PC-9 (cell line): ENCODE measurements around the gene RBBP9. TPM values are rescaled to one million over a fixed set of nuclear protein-coding genes. Genes with fewer than 3 reads are reported as not detected.
"Not testable (repeated sequence)": the region's sequence is repeated elsewhere in the genome, so short reads cannot be mapped to it uniquely, and the experiment has no call there.

Experiments used
- BruUV-seq: library from RNA; stranded (reverse); fragments of 400-500 nt; replicated peaks from 2 replicates; lab custom pipeline; 2021; lab: Mats Ljungman, UMichigan
- CTCF ChIA-PET: fragments of 300-600 bp; sonication (Branson Sonifier 250); formaldehyde crosslinking; loops from one replicate; lab custom pipeline; 2022; ENCODE audit warnings: antibody characterized with exemption; lab: Charles Lee
- POLR2A ChIA-PET: fragments of 300-600 bp; sonication (Branson Sonifier 250); formaldehyde crosslinking; loops from one replicate; lab custom pipeline; 2022; ENCODE audit warnings: antibody characterized with exemption; ENCODE audit not compliant: unreplicated experiment; lab: Charles Lee
- DNase-seq, 2 experiments: peaks; one replicate each; pipeline versions ENCODE4 v3.0.0 to v3.0.0-alpha.2; 2015 to 2022; ENCODE audit warnings: mixed read lengths in 1 of 2
- H2AFZ ChIP-seq: fragments of 200-600 bp; sonication (generic); 2 replicates; pipeline ENCODE4 v1.8.1; 2017; ENCODE audit warnings: antibody characterized with exemption
- H3F3A ChIP-seq: fragments of 200-600 bp; sonication (generic); 2 replicates; pipeline ENCODE4 v1.8.1; 2017; ENCODE audit warnings: antibody characterized with exemption, mild to moderate bottlenecking, low read depth; ENCODE audit not compliant: insufficient read depth
- H3K27ac ChIP-seq: fragments of 200-600 bp; sonication (generic); 2 replicates; pipeline ENCODE4 v1.6.1; 2016; ENCODE audit warnings: mixed run types
- H3K27me3 ChIP-seq: fragments of 200-600 bp; sonication (generic); 2 replicates; pipeline ENCODE4 v1.6.1; 2016; ENCODE audit warnings: low read depth, mixed run types; ENCODE audit not compliant: insufficient read depth
- H3K36me3 ChIP-seq: fragments of 200-600 bp; sonication (generic); 2 replicates; pipeline ENCODE4 v1.6.1; 2016; ENCODE audit warnings: low read depth, mixed run types
- H3K4me1 ChIP-seq: fragments of 200-600 bp; sonication (generic); replicated peaks from 2 replicates; pipeline ENCODE4 v1.6.1; 2016; ENCODE audit warnings: mixed run types; ENCODE audit not compliant: insufficient read depth
- H3K4me2 ChIP-seq: fragments of 200-600 bp; sonication (generic); 2 replicates; pipeline ENCODE4 v1.6.1; 2017; ENCODE audit warnings: mixed run types
- H3K4me3 ChIP-seq: fragments of 200-600 bp; sonication (generic); 2 replicates; pipeline ENCODE4 v1.6.1; 2016; ENCODE audit warnings: mixed run types
- H3K79me2 ChIP-seq: fragments of 200-600 bp; sonication (generic); 2 replicates; pipeline ENCODE4 v1.6.1; 2017; ENCODE audit warnings: low read depth, mixed run types
- H3K9me2 ChIP-seq: fragments of 200-600 bp; sonication (generic); 2 replicates; pipeline ENCODE4 v1.8.1; 2017; ENCODE audit warnings: mild to moderate bottlenecking; ENCODE audit not compliant: insufficient read depth
- H3K9me3 ChIP-seq: fragments of 200-600 bp; sonication (generic); 2 replicates; pipeline ENCODE4 v1.8.1; 2016; ENCODE audit warnings: low read depth; ENCODE audit not compliant: insufficient read depth
- H4K20me1 ChIP-seq: fragments of 200-600 bp; sonication (generic); 2 replicates; pipeline ENCODE4 v1.8.1; 2017; ENCODE audit not compliant: insufficient read depth
- EZH2 ChIP-seq: fragments of 200-600 bp; sonication (generic); IDR thresholded peaks from 2 replicates; pipeline ENCODE4 v1.8.0; 2017; ENCODE audit warnings: antibody characterized with exemption, low read depth
- intact Hi-C: fragments of 100-400 bp; cut with micrococcal nuclease; formaldehyde crosslinking; loops from one replicate; pipeline ENCODE4 v1.10.0; 2022; ENCODE audit not compliant: unreplicated experiment
- total RNA-seq: library from RNA; stranded (reverse); gene quantifications from 2 replicates; pipeline ENCODE4 v1.2.3, GENCODE V29; 2021
- TF ChIP-seq, protein P1 (sequence below): fragments of 200-600 bp; sonication (generic); conservative IDR thresholded peaks from 2 replicates; pipeline ENCODE4 v1.6.1; 2017; ENCODE audit warnings: mixed run types, antibody characterized with exemption, mild to moderate bottlenecking, moderate library complexity

The RBBP9 gene
- total RNA-seq, 1 experiment from 2014 or later = 29.5 TPM

DNA sequence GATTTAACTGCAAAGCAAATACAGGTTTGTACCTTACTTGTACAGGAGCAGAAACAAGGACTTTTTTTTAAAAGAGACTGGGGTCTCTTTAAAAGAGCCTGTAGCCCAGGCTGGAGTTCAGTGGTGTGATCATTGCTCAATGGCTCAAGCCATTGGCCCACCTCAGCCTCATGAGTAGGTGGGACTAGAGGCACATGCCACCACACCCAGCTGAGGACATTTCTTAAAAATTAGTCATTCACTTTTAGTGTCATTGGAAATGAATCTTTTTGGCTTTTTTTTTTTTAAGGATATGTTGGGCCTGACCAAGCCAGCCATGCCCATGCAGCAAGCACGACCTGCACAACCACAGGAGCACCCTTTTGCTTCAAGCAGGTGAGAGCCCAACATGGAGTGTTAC is 27.6 kb upstream of the RBBP9 start:
- no peak overlapping the region for H3K4me3 ChIP-seq
- H3K4me2 ChIP-seq = peak overlapping the region; percentile 40
- peaks cover 17% of the 10 kb centered on the region for H3K4me1 ChIP-seq
- no TSS peak for BruUV-seq
- H3F3A ChIP-seq = peaks cover 7% of the 10 kb centered on the region; the same call in 1 of the 2 replicates
- no peak overlapping the region for H2AFZ ChIP-seq
- intact Hi-C loops = loop anchor here (2.0 kb wide), 1 partner anchor 18 kb away; the partner anchor contains the start of gene SEC23B
- H3K79me2 ChIP-seq = no peaks in the 10 kb centered on the region
- H3K9me2 ChIP-seq = no peaks in the 10 kb centered on the region
- CTCF ChIA-PET = interaction anchor here (0.6 kb wide), 1 partner anchor 1492 kb away, joined by 3 read pairs; the partner anchor contains the start of gene NAA20
- H3K27me3 ChIP-seq = no peaks in the 10 kb centered on the region
- H4K20me1 ChIP-seq = no peaks in the 10 kb centered on the region
- POLR2A ChIA-PET = interaction anchor here (0.6 kb wide), 1 partner anchor 17 kb away, joined by 3 read pairs; no protein-coding TSS in a partner anchor
- peaks cover 28% of the 10 kb centered on the region for H3K36me3 ChIP-seq
- DNase-seq = peak; percentile 63 to 80
- peak overlapping the region; percentile 75 for H3K27ac ChIP-seq
- H3K9me3 ChIP-seq = no peaks in the 10 kb centered on the region
- TF ChIP-seq, protein P1, sequence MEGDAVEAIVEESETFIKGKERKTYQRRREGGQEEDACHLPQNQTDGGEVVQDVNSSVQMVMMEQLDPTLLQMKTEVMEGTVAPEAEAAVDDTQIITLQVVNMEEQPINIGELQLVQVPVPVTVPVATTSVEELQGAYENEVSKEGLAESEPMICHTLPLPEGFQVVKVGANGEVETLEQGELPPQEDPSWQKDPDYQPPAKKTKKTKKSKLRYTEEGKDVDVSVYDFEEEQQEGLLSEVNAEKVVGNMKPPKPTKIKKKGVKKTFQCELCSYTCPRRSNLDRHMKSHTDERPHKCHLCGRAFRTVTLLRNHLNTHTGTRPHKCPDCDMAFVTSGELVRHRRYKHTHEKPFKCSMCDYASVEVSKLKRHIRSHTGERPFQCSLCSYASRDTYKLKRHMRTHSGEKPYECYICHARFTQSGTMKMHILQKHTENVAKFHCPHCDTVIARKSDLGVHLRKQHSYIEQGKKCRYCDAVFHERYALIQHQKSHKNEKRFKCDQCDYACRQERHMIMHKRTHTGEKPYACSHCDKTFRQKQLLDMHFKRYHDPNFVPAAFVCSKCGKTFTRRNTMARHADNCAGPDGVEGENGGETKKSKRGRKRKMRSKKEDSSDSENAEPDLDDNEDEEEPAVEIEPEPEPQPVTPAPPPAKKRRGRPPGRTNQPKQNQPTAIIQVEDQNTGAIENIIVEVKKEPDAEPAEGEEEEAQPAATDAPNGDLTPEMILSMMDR = no peak
- TF ChIP-seq EZH2 = no peak

DNA sequence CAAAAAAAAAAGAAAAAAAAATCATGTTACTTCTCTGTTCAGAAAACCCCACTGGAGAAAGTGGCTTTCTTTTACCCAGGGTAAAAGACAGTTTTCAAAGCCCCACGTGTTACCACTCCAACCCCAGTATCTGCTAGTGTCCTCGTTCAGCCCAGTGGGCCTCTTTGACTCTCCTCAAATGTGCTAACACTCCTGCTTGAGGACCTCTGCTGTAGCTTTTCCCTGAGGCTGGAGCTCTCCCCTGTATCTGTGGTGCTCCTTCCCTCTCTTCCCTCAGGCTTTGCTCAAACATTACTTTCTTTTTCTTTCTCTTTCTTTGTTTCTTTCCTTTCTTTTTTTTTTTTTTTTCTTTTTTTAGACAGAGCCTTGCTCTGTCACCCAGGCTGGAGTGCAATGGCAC is 26.0 kb upstream of the RBBP9 start:
- intact Hi-C loops = no loop called here
- Histone ChIP-seq H3K79me2 (no peaks in the 10 kb centered on the region), H3K4me1 (peaks cover 17% of the 10 kb centered on the region), H2AFZ (no peak overlapping the region), H3K4me3 (no peak overlapping the region), H3K9me2 (no peaks in the 10 kb centered on the region), H3K27ac (no peak overlapping the region), H3K27me3 (no peaks in the 10 kb centered on the region), H4K20me1 (no peaks in the 10 kb centered on the region), H3K36me3 (peaks cover 28% of the 10 kb centered on the region), H3F3A (peaks cover 7% of the 10 kb centered on the region; the same call in 1 of the 2 replicates), H3K4me2 (no peak overlapping the region), H3K9me3 (no peaks in the 10 kb centered on the region)
- ChIA-PET POLR2A (no interaction called here), CTCF (no interaction called here)
- TF ChIP-seq, protein P1 = no peak
- TF ChIP-seq EZH2 = no peak
- DNase-seq = no peak
- BruUV-seq = no TSS peak

DNA sequence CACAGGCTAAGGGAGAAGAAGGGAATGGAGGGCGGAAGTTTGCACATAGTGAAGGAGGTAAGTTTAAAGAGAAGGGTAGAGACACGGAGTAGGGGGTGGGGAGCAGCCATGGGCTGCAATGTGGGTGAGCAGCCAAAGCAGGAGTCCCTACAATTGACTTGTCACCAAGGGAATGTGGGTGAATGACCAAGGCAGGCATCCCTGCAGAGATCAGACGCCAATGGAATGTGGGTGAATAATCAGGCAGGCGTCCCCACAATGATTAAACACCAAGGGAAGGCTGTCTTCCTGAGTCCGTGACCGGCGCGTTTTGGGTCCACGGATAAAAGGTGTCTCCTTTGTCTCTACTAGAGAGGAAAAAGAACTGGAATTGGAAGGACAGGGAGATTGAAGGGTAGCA is 25.0 kb upstream of the RBBP9 start:
- H4K20me1 ChIP-seq, BruUV-seq, POLR2A ChIA-PET, H3F3A ChIP-seq, H3K4me3 ChIP-seq, H3K79me2 ChIP-seq, CTCF ChIA-PET, H3K9me2 ChIP-seq, H3K9me3 ChIP-seq, intact Hi-C loops, H2AFZ ChIP-seq, H3K4me2 ChIP-seq, H3K27ac ChIP-seq, H3K27me3 ChIP-seq: not testable (repeated sequence)
- Histone ChIP-seq H3K4me1 (peaks cover 17% of the 10 kb centered on the region), H3K36me3 (peaks cover 23% of the 10 kb centered on the region)
- peak in 1 of 2 experiments; percentile 43 for DNase-seq

DNA sequence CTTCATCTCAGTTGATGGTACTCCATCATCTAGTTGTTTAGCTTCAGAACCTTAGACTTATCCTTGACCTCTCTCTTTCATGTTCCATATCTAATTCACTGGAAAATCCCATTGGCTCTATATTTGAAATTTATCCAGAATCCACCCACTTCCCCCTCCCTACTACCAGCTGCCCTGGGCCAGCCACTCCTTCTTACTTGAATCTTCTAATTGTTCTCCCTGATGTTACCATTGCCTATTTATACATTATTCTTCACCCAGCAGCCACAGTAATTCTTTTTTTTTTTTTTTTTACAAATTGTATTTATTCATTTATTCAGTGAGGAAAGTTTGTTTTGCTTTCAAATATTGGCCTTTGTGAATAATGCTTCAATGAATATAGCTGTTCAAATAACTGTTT is 18.9 kb upstream of the RBBP9 start:
- Histone ChIP-seq H3K9me3 (no peaks in the 10 kb centered on the region), H3K9me2 (no peaks in the 10 kb centered on the region), H3K79me2 (0 out of 2 replicates have a peak, but pooled peaks cover 3% of the 10 kb centered on the region), H3K36me3 (peaks cover 19% of the 10 kb centered on the region), H3K27ac (no peak overlapping the region), H3K4me1 (no peaks in the 10 kb centered on the region), H4K20me1 (no peaks in the 10 kb centered on the region; the same call in 1 of the 2 replicates), H3K4me3 (no peak overlapping the region), H3K27me3 (no peaks in the 10 kb centered on the region), H3F3A (no peaks in the 10 kb centered on the region), H2AFZ (no peak overlapping the region), H3K4me2 (no peak overlapping the region)
- DNase-seq = no peak
- TF ChIP-seq, protein P1 = no peak
- TF ChIP-seq EZH2 = no peak
- no TSS peak for BruUV-seq
- intact Hi-C loops = no loop called here
- ChIA-PET POLR2A (interaction anchor here (0.7 kb wide), 1 partner anchor 20 kb away, joined by 10 read pairs; no protein-coding TSS in a partner anchor), CTCF (interaction anchor here (0.6 to 0.7 kb wide), 3 partner anchors 11 to 935 kb away, joined by 5 to 7 read pairs (median 6); no protein-coding TSS in a partner anchor)
